Measurements from ENCODE around the gene GFI1.
A peak's percentile ranks its signal among the peaks of the same experiment; 100 is the strongest.
"Not testable (repeated sequence)": the region's sequence is repeated elsewhere in the genome, so short reads cannot be mapped to it uniquely, and the experiment has no call there.

GFI1 gene

DNA sequence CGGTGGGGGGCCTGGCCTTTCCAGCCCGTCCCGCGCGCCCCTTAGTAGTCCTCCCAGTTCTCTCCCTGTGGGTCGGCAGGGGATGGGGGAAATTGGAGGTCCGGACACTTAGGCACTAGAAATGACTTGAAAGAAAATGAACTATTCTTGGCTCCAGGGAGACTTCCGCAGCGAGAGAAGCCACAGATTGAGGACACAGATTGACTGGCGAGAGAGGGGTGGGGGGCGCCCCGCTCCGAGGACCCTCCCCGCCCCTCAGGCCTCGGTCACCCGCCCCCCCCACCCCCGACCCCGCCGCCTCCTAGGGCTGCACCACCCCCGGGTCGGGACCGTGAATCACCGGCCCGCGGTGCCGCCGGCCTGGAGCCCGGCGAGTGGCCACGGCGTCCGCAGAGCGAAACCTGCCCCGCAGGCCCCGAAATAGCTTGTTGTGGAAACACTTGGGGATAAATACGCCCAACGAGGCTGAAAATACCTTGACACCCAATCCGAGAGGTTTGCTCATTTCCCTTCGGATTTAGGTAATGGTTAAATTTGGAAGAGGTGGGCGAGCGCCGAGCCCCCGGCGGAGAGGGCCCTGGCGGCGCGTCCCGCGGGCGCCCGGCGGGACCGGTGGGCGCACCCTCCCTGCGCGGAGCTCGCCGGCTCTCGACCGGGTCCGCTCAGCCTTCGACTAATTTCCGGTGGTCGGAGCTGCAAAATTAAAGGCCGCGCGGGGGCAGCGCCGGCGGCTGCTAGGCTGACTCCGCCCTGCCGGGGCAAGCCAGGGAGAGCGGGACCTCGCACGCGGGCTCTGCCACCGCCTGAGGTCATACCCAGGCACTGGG, at the start of gene GFI1:
GFI1 (minus strand) TSS at position 675 of the 827 bp plus-strand sequence. CDS start 3,438 bp downstream, outside the sequence.
- DNase-seq (ENCODE audit: extremely low spot score, insufficient read length, low read depth) = no peak

GRCh38 chr1:92532371-92532770, 45.6 kb upstream of the GFI1 start:
- FAIRE-seq; DNase-seq (ENCODE audit: extremely low spot score, insufficient read length, low read depth): not testable (repeated sequence)

More for the DNA sequence above, at the start of gene GFI1:
- peak; percentile 83 for FAIRE-seq

DNA sequence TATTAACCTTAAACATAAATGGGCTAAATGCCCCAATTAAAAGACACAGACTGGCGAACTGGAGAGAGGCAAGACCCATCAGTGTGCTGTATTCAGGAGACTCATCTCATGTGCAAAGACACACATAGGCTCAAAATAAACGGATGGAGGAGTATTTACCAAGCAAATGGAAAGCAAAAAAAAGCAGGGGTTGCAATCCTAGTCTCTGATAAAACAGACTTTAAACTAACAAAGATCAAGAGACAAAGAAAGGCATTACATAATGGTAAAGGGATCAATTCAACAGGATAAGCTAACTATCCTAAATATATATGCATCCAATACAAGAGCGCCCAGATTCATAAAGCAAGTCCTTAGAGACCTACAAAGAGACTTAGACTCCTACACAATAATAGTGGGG, 45.2 kb upstream of the GFI1 start:
- not testable (repeated sequence) for FAIRE-seq; DNase-seq (ENCODE audit: extremely low spot score, insufficient read length, low read depth)

- FAIRE-seq (no peak), DNase-seq (ENCODE audit: extremely low spot score, insufficient read length, low read depth) (no peak)
Observed at GRCh38 chr1:92527670-92528069, 40.9 kb upstream of the GFI1 start.

GRCh38 chr1:92524944-92525590, 38.3 kb upstream of the GFI1 start:
- FAIRE-seq; DNase-seq (ENCODE audit: extremely low spot score, insufficient read length, low read depth): not testable (repeated sequence)

DNA sequence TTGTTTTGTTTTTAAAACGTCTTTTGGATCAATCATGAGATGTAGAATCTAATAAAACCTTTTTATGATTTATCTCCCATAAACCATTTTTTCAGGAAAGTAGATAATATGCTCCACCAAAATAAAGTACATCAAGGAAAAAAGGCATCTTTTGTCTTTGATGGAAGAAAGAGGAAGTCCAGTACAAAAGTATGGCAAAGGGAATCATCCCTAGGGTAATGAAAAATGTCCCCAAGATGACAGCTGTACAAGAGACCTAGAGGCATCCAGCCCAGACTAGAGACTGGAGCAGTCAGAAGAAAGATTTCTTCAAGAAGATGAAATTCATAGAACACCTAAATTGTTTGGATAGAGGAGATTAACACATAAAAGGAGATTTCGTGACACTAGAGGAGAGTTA, 32.3 kb upstream of the GFI1 start:
- FAIRE-seq (no peak), DNase-seq (ENCODE audit: extremely low spot score, insufficient read length, low read depth) (no peak)

GRCh38 chr1:92516574-92516973, 29.8 kb upstream of the GFI1 start:
- no peak for FAIRE-seq
- no peak for DNase-seq (ENCODE audit: extremely low spot score, insufficient read length, low read depth)

DNA sequence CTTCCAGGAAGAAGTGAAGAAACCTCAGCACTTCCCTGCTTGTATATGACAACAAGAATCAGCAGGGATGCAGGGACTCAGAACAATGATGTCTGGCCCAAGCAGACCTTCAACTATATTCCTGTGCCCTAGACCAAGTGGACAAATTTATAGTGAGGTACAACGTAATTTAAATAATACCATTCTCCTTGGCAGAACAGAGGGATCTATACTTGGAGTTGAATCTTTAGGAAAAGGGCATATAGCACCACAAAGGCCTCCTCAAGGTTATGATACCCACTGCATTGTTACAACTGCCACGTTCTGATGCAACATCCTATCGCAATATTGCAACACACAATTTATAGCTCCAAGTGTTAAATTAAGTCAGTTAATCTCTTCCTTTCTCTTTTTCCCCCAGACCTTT, 29.1 kb upstream of the GFI1 start:
- FAIRE-seq (no peak), DNase-seq (ENCODE audit: extremely low spot score, insufficient read length, low read depth) (no peak)

- DNase-seq (ENCODE audit: extremely low spot score, insufficient read length, low read depth) = no peak
- peak; percentile 74 for FAIRE-seq
Observed at GRCh38 chr1:92511541-92511940, 24.8 kb upstream of the GFI1 start.

DNA sequence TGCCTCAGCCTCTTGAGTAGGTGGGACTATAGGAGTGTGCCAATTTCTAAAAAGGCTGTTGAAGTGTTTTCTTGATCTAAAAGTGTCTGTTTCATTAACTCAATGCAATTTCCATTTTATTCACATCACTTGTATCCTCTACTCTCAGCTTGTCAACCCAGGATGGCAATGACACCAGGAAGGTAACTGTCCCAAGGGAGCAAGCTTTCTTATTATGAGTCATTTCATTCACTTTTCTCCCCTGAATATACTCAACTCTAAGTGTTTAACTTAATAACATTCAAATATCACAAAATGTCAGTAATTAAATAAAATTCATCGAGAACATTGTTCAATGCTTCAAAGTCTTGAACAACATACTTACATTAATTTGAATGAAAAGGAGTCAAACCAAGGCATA, 22.9 kb upstream of the GFI1 start:
- FAIRE-seq (peak; percentile 63), DNase-seq (ENCODE audit: extremely low spot score, insufficient read length, low read depth) (no peak)

- DNase-seq (ENCODE audit: extremely low spot score, insufficient read length, low read depth) (no peak), FAIRE-seq (no peak)
Observed at GRCh38 chr1:92505015-92505692, 18.4 kb upstream of the GFI1 start.

DNA sequence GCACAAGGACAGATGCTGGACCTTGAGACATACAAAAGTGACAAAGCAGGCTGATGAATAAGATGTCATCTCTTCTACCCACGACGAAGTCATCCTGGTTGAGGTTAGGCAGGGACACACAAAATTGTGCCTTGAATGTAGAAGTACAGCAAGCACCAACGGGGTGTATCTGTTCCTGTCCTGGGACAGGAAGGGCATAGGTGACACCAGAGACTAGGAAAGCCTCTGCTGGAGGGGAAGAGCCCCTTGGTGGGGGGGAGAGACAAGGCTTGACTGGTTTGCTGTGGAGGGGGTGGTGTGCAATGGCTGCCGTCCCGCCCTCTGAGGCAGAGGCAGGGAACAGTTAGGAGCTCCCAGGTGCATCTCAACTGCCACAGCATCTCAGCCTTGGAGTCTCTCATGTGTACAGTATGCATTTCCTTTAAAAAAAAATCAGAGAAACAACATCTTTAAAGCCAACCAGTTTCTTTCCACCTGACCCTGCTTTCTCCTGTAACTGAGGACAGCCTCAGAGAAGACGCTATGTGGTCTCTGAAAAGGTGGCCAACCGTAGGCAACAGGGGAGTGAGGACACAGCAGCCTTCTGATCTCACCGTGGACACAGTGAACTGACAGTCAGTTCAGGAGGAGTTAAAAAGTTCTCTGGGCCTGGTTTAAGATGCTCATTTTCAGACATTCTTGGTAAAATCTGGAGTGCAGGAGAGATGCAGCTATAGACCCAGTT, 17.7 kb upstream of the GFI1 start:
- DNase-seq (ENCODE audit: extremely low spot score, insufficient read length, low read depth) = no peak
- FAIRE-seq = no peak

DNA sequence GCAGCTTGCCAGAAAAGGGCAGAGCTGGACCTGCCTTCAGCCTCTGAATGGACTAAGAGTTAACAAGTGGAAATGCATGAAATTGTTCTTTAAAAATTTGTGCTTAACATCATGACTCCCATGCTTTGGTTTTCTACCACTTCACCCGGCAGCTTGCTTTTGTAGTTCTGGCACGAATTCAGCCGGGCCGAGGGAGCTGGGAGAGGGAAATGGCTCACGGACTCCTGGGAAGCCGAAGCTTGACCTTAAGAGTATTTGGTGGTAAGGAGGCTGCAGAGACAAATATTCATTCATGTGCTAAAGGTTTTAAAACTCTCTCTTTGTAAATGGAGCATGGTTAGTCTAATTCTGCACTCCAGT, 17.2 kb upstream of the GFI1 start:
- DNase-seq (ENCODE audit: extremely low spot score, insufficient read length, low read depth) = no peak
- FAIRE-seq = no peak

DNA sequence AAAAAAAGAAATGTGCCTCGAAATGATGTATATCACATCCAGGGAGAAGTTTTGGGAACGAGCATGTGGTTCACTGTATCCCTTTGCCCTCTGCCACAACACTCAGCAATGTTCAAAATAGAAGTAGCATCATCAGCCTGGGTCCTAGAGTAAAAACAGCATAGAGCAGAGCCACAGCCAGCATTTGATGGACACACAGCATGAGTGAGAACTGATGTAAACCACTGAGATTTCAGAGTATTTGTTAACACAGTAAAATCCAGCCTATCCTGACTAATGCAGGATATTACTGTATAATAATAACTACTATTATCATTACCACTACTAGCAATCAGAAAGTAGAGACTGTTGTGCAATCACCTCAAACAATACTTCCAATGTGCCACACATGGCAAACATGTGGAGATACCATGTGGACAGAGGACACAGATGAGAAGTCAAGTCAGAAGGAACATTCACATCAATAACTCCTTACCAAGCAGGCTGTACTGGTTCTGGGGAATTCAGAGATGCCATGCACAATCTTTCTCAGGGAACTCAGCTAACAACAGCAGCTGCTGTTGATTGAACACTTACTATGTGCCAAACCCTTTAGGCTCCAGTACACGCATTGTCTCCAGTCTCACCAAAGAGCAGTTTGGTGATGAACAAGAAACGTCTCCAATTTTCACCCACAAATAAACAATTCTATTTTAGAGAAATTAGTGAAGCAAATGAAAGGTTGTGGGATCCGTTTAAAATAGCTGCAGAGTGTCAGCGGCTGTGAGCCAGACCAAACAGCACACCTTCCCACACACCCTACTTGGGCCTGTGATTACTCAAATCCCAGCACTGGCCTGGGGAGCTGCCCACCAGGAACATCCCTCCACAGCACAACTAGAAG, 16.6 kb upstream of the GFI1 start:
- FAIRE-seq (peak; percentile 39), DNase-seq (ENCODE audit: extremely low spot score, insufficient read length, low read depth) (no peak)

DNA sequence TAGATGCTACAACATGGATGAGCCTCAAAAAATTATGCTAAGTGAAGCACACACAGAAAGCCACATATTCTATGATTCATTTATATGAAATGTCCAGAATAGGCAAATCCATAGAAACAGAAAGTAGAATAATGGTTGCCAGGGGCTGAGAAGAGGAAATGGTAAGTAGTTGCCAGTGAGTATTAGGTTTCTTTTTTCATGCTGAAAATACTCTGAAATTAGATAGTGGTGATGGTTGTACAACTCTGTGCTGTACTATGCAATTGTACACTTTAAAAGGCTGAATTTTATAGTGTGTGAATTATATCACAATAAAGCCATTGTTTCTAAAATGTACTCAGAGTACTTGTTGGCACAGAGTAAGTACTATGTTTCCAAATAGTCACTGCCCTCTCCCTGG, 15.5 kb upstream of the GFI1 start:
- FAIRE-seq (peak; percentile 76), DNase-seq (ENCODE audit: extremely low spot score, insufficient read length, low read depth) (no peak)

- DNase-seq (ENCODE audit: extremely low spot score, insufficient read length, low read depth) (no peak), FAIRE-seq (no peak)
Observed at GRCh38 chr1:92500552-92500951, 13.8 kb upstream of the GFI1 start.

DNA sequence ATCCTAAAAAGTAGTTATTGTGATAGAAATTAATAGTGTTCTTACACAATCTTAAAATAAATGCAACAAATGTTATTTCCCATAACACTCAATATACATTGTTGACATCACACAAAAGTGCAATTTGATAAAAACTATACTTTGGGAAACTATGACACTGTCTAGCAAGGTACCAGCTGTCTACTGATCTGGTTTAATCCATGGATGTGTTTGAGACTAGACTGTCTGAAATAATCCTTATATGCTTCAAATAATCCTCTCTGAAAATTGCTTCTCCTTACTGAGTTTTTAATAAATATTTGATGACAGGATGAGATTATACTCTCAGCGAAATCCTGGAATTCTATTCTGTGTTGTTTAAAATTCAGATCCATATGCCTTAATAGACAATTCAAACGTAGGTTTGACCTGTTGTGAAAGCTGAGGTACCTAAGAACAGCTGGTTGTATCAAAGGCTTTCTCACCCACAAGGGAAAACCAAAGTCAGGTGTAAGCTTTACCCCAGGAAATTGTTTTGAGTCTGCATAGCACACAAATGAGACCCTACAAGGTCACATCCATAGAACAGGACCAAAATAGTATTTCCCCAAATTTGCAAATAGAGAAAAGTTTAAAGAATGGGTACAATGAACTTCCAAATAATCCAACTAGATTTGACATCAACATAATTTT, 8.8 kb upstream of the GFI1 start:
- FAIRE-seq = no peak

GRCh38 chr1:92494485-92495141, 7.9 kb upstream of the GFI1 start:
- DNase-seq (ENCODE audit: extremely low spot score, insufficient read length, low read depth) (no peak), FAIRE-seq (no peak)

More for the DNA sequence above, 8.8 kb upstream of the GFI1 start:
- DNase-seq (ENCODE audit: extremely low spot score, insufficient read length, low read depth) = no peak

Measured in GM18507 (cell line).